Ovary (tissue), 3 donors: ENCODE results near the gene AASS.

Experiments
- EP300 ChIP-seq: sonication (generic); formaldehyde crosslinking; IDR thresholded peaks from one replicate; pipeline ENCODE4 v1.6.1; 2017; ENCODE audit warnings: antibody characterized with exemption
- POLR2A ChIP-seq: fragments of 450-650 bp; IDR thresholded peaks from one replicate; pipeline ENCODE4 v1.6.1; 2017; ENCODE audit warnings: antibody characterized with exemption, mild to moderate bottlenecking, moderate library complexity
- TF ChIP-seq, protein P1 (sequence below), 3 donors: fragments of 450-650 bp in 2 of 3; fragments of 200-600 bp in 1 of 3; IDR thresholded peaks; one replicate each; pipeline versions ENCODE4 v1.5.1 to v1.8.0; 2016 to 2022; ENCODE audit warnings: antibody characterized with exemption in 3 of 3, mild to moderate bottlenecking in 1 of 3
- donor health status: DM: no; HTN: no; CAD: no.

DNA sequence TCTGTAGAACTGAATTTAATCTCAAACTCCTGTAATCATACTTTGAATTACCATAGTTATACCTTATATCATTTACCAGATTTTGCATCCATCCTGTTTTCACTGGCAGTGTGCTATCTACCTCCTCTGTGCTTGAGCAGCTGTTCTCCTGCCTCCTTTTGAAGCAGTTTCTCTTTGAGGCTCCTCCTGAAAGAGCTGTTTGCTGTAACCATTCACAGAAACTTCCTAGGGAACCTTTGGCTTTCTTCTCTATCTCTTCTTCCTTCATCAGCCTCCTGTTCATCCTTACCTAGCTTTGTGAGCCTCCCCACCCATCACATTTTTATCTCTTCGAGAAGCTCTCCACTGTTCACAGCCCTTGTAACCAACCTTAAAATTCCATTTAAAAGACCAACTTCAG is 108.2 kb downstream of the AASS start:
- TF ChIP-seq, protein P1, sequence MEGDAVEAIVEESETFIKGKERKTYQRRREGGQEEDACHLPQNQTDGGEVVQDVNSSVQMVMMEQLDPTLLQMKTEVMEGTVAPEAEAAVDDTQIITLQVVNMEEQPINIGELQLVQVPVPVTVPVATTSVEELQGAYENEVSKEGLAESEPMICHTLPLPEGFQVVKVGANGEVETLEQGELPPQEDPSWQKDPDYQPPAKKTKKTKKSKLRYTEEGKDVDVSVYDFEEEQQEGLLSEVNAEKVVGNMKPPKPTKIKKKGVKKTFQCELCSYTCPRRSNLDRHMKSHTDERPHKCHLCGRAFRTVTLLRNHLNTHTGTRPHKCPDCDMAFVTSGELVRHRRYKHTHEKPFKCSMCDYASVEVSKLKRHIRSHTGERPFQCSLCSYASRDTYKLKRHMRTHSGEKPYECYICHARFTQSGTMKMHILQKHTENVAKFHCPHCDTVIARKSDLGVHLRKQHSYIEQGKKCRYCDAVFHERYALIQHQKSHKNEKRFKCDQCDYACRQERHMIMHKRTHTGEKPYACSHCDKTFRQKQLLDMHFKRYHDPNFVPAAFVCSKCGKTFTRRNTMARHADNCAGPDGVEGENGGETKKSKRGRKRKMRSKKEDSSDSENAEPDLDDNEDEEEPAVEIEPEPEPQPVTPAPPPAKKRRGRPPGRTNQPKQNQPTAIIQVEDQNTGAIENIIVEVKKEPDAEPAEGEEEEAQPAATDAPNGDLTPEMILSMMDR (IDR thresholded peaks at IDR 0.05), result no peak
- no peak for TF ChIP-seq POLR2A
- TF ChIP-seq EP300, result no peak
